Stomach (tissue), 4 donors: ENCODE data around the gene P3H3.
"Not testable (repeated sequence)": the region's sequence is repeated elsewhere in the genome, so short reads cannot be mapped to it uniquely, and the experiment has no call there.

ENCODE experiments used
- EP300 ChIP-seq: sonication (generic); formaldehyde crosslinking; IDR thresholded peaks from one replicate; pipeline ENCODE4 v1.6.1; 2017; ENCODE audit warnings: antibody characterized with exemption
- POLR2A ChIP-seq, 4 donors: fragments of 450-650 bp; IDR thresholded peaks; one replicate each; pipeline ENCODE4 v1.6.1; 2016; ENCODE audit warnings: antibody characterized with exemption in 4 of 4, control low read depth in 2 of 4, mild to moderate bottlenecking in 1 of 4, moderate library complexity in 1 of 4
- TF ChIP-seq, protein P1 (sequence below), 7 experiments: fragments of 450-650 bp in 4 of 7; fragments of 200-600 bp in 3 of 7; sonication (generic) in 3 of 7; IDR thresholded peaks; one replicate each; pipeline ENCODE4 v1.5.1; 2016 to 2019; ENCODE audit warnings: antibody characterized with exemption in 7 of 7, control low read depth in 2 of 7, mild to moderate bottlenecking in 1 of 7

DNA sequence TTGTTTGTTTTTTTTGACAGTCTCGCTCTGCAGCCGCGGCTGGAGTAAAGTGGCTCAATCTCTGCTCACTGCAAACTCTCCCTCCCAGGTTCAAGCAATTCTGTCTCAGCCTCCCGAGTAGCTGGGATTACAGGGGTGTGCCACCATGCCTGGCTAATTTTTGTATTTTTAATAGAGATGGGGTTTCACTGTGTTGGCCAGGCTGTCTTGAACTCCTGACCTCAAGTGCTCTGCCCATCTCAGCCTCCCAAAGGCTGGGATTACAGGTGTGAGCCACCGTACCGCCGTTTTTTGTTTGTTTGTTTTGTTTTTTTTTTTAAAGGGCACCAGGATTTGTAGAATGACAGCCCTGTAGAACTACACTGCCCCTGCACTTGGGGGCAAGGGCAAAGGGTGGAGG lies 60.6 kb downstream of the P3H3 start:
- not testable (repeated sequence) for TF ChIP-seq POLR2A (IDR thresholded peaks at IDR 0.05); EP300
- TF ChIP-seq, protein P1, sequence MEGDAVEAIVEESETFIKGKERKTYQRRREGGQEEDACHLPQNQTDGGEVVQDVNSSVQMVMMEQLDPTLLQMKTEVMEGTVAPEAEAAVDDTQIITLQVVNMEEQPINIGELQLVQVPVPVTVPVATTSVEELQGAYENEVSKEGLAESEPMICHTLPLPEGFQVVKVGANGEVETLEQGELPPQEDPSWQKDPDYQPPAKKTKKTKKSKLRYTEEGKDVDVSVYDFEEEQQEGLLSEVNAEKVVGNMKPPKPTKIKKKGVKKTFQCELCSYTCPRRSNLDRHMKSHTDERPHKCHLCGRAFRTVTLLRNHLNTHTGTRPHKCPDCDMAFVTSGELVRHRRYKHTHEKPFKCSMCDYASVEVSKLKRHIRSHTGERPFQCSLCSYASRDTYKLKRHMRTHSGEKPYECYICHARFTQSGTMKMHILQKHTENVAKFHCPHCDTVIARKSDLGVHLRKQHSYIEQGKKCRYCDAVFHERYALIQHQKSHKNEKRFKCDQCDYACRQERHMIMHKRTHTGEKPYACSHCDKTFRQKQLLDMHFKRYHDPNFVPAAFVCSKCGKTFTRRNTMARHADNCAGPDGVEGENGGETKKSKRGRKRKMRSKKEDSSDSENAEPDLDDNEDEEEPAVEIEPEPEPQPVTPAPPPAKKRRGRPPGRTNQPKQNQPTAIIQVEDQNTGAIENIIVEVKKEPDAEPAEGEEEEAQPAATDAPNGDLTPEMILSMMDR (IDR thresholded peaks at IDR 0.05), result not testable (repeated sequence)
